Mesendoderm (in vitro differentiated cells): ENCODE results near the gene PXK.

Experiments
- DNase-seq: peaks from one replicate; pipeline ENCODE4 v3.0.0; 2013
- H2AK5ac ChIP-seq: 2 replicates; pipeline ENCODE4 v1.6.1; 2013; ENCODE audit warnings: low read length, inconsistent platforms
- H2BK120ac ChIP-seq: 2 replicates; pipeline ENCODE4 v1.6.1; 2013; ENCODE audit warnings: low read depth, mild to moderate bottlenecking, low read length, moderate library complexity, mixed read lengths
- H2BK15ac ChIP-seq: replicated peaks from 2 replicates; pipeline ENCODE4 v1.6.1; 2013; ENCODE audit warnings: low read depth, mild to moderate bottlenecking, moderate library complexity
- H2BK5ac ChIP-seq: 2 replicates; pipeline ENCODE4 v1.6.1; 2013; ENCODE audit warnings: low read length, inconsistent platforms
- H3K18ac ChIP-seq: 2 replicates; pipeline ENCODE4 v1.6.1; 2013; ENCODE audit warnings: mild to moderate bottlenecking, low read length, mixed read lengths
- H3K23ac ChIP-seq: one replicate; pipeline ENCODE4 v1.6.1; 2013; ENCODE audit warnings: low read length
- H3K27ac ChIP-seq: 2 replicates; pipeline ENCODE4 v1.5.1; 2013; ENCODE audit warnings: low read depth, mild to moderate bottlenecking, inconsistent platforms, low read length, moderate library complexity
- H3K27me3 ChIP-seq: 2 replicates; pipeline ENCODE4 v1.6.1; 2013; ENCODE audit warnings: low read length, control low read depth, mild to moderate bottlenecking, inconsistent platforms; ENCODE audit not compliant: insufficient read depth, poor library complexity
- H3K36me3 ChIP-seq: 2 replicates; pipeline ENCODE4 v1.6.1; 2013; ENCODE audit warnings: low read length, inconsistent platforms; ENCODE audit not compliant: control insufficient read depth, insufficient read depth
- H3K4ac ChIP-seq: one replicate; pipeline ENCODE4 v1.6.1; 2013; ENCODE audit warnings: low read depth, mild to moderate bottlenecking, low read length, moderate library complexity
- H3K4me1 ChIP-seq: 2 replicates; pipeline ENCODE4 v1.6.1; 2013; ENCODE audit warnings: low read depth, low read length, inconsistent platforms; ENCODE audit not compliant: control insufficient read depth
- H3K4me2 ChIP-seq: 2 replicates; pipeline ENCODE4 v1.6.1; 2013; ENCODE audit warnings: low read length
- H3K4me3 ChIP-seq: 2 replicates; pipeline ENCODE4 v1.5.1; 2013; ENCODE audit warnings: mild to moderate bottlenecking, low read length
- H3K56ac ChIP-seq: one replicate; pipeline ENCODE4 v1.6.1; 2013; ENCODE audit warnings: low read length
- H3K79me1 ChIP-seq: 2 replicates; pipeline ENCODE4 v1.6.1; 2013; ENCODE audit warnings: low read length, inconsistent platforms
- H3K79me2 ChIP-seq: 2 replicates; pipeline ENCODE4 v1.6.1; 2013; ENCODE audit warnings: mild to moderate bottlenecking, low read length; ENCODE audit not compliant: control insufficient read depth, insufficient read depth
- H3K9ac ChIP-seq: 2 replicates; pipeline ENCODE4 v1.6.1; 2013; ENCODE audit warnings: low read length, inconsistent platforms
- H4K5ac ChIP-seq: one replicate; pipeline ENCODE4 v1.6.1; 2013; ENCODE audit warnings: low read length
- H4K8ac ChIP-seq: one replicate; pipeline ENCODE4 v1.6.1; 2013; ENCODE audit warnings: low read depth, mild to moderate bottlenecking, control low read depth, low read length, moderate library complexity
- WGBS: extraction: QIAGEN DNeasy Blood & Tissue Kit; methylation state at CpG from one replicate; pipeline ENCODE4 v1.1.7; 2013; ENCODE audit warnings: low lambda C conversion rate, missing lambda C conversion rate; ENCODE audit not compliant: insufficient coverage; ENCODE audit errors: extremely low coverage; 5-methylcytosine and 5-hydroxymethylcytosine counted together

The PXK gene

DNA sequence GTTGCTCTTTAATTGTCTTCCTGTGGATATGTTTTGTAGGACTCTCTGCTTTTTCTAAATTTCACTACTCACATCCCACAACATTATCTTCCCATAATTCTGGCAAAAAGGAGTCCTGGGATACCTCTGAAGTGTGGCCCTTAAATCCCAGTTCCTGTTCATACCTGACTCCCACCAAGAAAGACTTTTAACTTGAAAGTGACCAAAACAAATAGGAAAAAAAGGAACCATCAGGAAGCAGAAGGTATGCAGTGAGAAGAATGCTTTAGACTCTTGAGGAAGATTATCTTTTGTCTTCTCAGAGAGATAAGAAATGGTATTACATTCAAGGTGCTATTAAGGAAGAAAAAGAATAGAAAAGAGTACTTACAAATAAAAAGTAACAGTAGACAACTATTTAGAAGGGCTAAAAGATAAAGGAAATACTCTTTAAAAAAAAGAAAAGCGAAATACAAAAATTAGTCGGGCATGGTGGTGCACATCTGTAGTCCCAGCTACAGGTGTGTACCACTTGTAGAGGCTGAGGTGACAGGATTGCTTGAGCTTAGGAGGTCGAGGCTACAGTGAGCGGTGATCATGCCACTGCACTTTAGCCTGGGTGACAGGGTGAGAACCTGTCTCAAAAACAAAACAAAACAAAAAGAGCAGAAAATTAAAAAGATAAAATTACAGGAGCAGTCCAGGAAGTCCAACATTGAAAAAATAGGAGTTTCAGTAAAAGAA, 46.8 kb downstream of the PXK start:
- H3K4me3 ChIP-seq = no peak overlapping the region
- H3K4me2 ChIP-seq = no peak overlapping the region
- no peak overlapping the region for H2BK120ac ChIP-seq
- no peak overlapping the region for H3K4ac ChIP-seq
- H3K79me2 ChIP-seq = no peaks in the 10 kb centered on the region
- no peak overlapping the region for H2AK5ac ChIP-seq
- H3K27me3 ChIP-seq = no peaks in the 10 kb centered on the region
- no peak overlapping the region for H3K27ac ChIP-seq
- H3K56ac ChIP-seq = no peak overlapping the region
- H4K8ac ChIP-seq = no peak overlapping the region
- no peaks in the 10 kb centered on the region for H3K36me3 ChIP-seq
- no peak overlapping the region for H4K5ac ChIP-seq
- H3K79me1 ChIP-seq = no peaks in the 10 kb centered on the region
- H3K4me1 ChIP-seq = no peaks in the 10 kb centered on the region
- H3K18ac ChIP-seq = no peak overlapping the region
- DNase-seq = peak; percentile 77
- no peak overlapping the region for H2BK5ac ChIP-seq
- no peak overlapping the region for H3K9ac ChIP-seq
- H2BK15ac ChIP-seq = no peak overlapping the region
- no peak overlapping the region for H3K23ac ChIP-seq
- no CpG with 5 or more reads among the region's 4 CpGs for WGBS

DNA sequence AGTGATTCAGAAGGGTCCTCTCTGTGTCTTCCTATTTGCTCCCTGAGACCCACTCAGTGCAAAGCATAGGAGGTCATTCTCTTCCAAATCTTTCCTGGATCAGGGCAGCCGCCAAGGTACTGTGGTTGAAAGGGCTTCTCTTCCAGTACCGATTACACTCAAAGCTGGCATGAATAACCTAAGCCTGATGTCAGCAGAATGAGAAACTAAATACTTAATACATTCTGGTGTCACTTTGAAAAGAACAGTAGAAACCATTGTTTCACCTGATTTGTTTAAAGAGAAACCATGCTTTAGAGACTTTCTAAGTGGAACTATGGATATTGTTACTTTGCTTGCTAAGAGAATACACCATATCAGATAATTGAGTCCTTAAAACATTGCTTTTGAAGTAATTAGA, 50.8 kb downstream of the PXK start:
- H4K5ac ChIP-seq = no peak overlapping the region
- no peak overlapping the region for H3K9ac ChIP-seq
- no peak overlapping the region for H3K4me3 ChIP-seq
- H3K79me1 ChIP-seq = no peaks in the 10 kb centered on the region
- H3K4me1 ChIP-seq = no peaks in the 10 kb centered on the region
- H2BK120ac ChIP-seq = no peak overlapping the region
- H3K36me3 ChIP-seq = no peaks in the 10 kb centered on the region
- WGBS = no CpG with 5 or more reads among the region's 2 CpGs
- H3K27me3 ChIP-seq = no peaks in the 10 kb centered on the region
- no peak overlapping the region for H3K56ac ChIP-seq
- H2BK15ac ChIP-seq = no peak overlapping the region
- no peak for DNase-seq
- no peak overlapping the region for H2AK5ac ChIP-seq
- no peak overlapping the region for H3K27ac ChIP-seq
- no peak overlapping the region for H3K18ac ChIP-seq
- no peaks in the 10 kb centered on the region for H3K79me2 ChIP-seq
- no peak overlapping the region for H2BK5ac ChIP-seq
- no peak overlapping the region for H4K8ac ChIP-seq
- no peak overlapping the region for H3K4ac ChIP-seq
- no peak overlapping the region for H3K4me2 ChIP-seq
- no peak overlapping the region for H3K23ac ChIP-seq

DNA sequence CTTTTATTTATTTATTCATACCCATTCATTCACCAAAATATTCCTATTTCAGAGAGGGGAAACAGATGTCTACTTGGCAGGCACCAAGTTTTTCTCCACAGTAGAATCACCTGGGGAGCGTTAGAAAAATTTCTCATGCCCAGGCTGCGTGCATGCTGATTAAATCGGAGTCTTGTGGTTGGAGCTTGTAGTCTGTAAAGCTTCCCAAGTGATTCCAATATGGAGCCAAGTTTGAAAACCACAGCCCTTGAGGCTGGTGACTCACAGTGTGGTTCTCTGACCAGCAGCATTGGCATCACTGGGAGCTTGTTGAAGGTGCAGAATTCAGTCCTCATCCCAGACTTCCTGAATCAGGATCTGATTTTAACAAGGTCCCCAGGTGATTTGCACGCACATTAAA, 51.2 kb downstream of the PXK start:
- no peak overlapping the region for H3K18ac ChIP-seq
- H3K27me3 ChIP-seq = no peaks in the 10 kb centered on the region
- H3K9ac ChIP-seq = no peak overlapping the region
- H3K23ac ChIP-seq = no peak overlapping the region
- no peaks in the 10 kb centered on the region for H3K79me2 ChIP-seq
- no peak overlapping the region for H2BK15ac ChIP-seq
- H2AK5ac ChIP-seq = no peak overlapping the region
- H3K4me3 ChIP-seq = no peak overlapping the region
- H3K36me3 ChIP-seq = no peaks in the 10 kb centered on the region
- WGBS = no CpG with 5 or more reads among the region's 4 CpGs
- no peak overlapping the region for H4K5ac ChIP-seq
- H2BK5ac ChIP-seq = no peak overlapping the region
- H2BK120ac ChIP-seq = no peak overlapping the region
- no peak overlapping the region for H3K27ac ChIP-seq
- no peaks in the 10 kb centered on the region for H3K79me1 ChIP-seq
- no peak overlapping the region for H3K4me2 ChIP-seq
- H3K4me1 ChIP-seq = no peaks in the 10 kb centered on the region
- DNase-seq = peak; percentile 21
- H4K8ac ChIP-seq = no peak overlapping the region
- H3K56ac ChIP-seq = no peak overlapping the region
- H3K4ac ChIP-seq = no peak overlapping the region

DNA sequence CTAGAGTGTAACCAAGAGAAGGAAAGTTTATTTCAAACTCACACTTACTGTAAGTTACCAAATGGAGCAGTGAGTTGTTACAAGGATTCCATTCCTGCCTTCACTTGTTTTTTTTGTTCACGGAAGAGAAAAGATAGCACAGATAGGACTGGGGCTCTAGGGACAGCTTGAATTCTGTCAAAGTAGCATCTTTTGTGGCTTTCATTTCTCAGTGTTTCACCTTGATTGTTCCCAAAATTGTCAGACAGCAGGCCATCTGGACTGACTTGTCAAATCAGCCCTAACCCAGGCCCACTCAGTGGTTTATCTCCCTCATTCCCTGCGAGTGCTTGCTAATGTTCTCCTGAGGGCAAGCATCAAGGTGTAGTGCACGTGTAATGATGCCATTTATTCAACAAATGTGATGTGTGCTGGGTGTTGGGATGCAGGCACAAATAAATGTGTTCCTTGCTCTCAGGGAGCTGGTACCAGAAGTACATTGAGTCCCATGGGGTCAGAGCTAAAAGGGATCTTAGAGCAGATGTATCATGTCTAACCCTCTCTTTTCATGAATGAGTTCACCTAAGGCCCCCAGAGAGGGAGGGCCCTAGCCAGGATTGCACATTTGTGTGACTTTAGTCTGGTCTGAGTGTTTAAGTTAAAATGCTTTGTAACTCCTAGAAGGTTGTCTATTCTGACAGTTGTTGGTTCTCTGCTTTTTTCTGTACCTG, 51.8 kb downstream of the PXK start:
- Histone ChIP-seq H3K4me3 (no peak overlapping the region), H3K27ac (no peak overlapping the region), H2BK15ac (no peak overlapping the region), H3K79me1 (no peaks in the 10 kb centered on the region), H2BK5ac (no peak overlapping the region), H3K9ac (no peak overlapping the region), H3K4me1 (no peaks in the 10 kb centered on the region), H2AK5ac (no peak overlapping the region), H3K79me2 (no peaks in the 10 kb centered on the region), H3K18ac (no peak overlapping the region), H4K5ac (no peak overlapping the region), H3K27me3 (no peaks in the 10 kb centered on the region), H2BK120ac (no peak overlapping the region), H3K23ac (no peak overlapping the region), H3K4me2 (no peak overlapping the region), H3K56ac (no peak overlapping the region), H3K4ac (no peak overlapping the region), H3K36me3 (no peaks in the 10 kb centered on the region), H4K8ac (no peak overlapping the region)
- no peak for DNase-seq
- WGBS = no CpG with 5 or more reads among the region's 3 CpGs

DNA sequence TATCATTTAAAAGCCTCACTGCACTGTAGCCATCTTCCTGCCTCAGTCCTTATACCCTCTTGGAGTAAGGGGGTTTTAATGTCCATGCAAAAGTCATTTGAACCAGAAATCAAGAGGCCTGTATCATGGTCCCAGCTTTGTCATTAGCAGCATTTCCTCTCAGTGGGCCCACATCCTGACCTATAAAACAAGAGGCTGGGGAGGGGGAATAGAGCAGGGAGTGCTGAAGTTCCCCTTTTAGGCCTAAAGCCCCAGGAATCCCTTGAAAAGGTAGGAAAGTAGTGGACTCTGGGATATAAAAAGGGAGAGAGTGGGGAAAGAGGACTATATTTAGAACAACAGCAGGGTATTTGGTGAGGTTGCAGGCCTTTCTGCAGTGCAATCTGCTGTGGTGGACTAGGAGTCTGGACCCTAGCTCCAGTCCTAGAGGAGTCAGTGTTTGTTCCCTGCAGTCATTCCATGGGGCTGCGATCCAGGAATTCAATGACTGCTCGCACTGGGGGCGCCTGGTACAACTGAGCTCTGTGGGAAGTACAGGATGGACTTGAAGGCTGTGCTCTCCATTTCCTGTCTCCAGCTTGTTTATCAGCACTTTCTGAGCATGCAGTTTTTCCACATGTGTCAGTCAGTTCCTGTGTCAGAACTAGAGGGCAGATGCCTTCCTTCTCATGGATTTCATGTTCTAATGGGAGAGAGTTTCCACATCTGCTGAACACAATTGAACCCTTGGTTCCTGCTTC, 54.1 kb downstream of the PXK start:
- Histone ChIP-seq H3K4me1 (no peaks in the 10 kb centered on the region), H3K9ac (no peak overlapping the region), H3K23ac (no peak overlapping the region), H2BK15ac (no peak overlapping the region), H3K4me3 (no peak overlapping the region), H3K79me1 (no peaks in the 10 kb centered on the region), H3K4ac (no peak overlapping the region), H3K4me2 (no peak overlapping the region), H2BK120ac (no peak overlapping the region), H4K8ac (no peak overlapping the region), H3K27me3 (no peaks in the 10 kb centered on the region), H2AK5ac (no peak overlapping the region), H3K56ac (peak overlapping the region; percentile 53), H3K79me2 (no peaks in the 10 kb centered on the region), H4K5ac (no peak overlapping the region), H3K18ac (no peak overlapping the region), H3K27ac (no peak overlapping the region), H2BK5ac (no peak overlapping the region), H3K36me3 (no peaks in the 10 kb centered on the region)
- DNase-seq = peak; percentile 66
- WGBS = no CpG with 5 or more reads among the region's 3 CpGs
